Measurements from ENCODE around the gene UBE4A. TPM values are rescaled to one million over a fixed set of nuclear protein-coding genes. Genes with fewer than 3 reads are reported as not detected.

Gene UBE4A
- total and polyA plus RNA-seq, 8 donors = 3.5 to 68.8 (median 25.7) TPM

- H3K9me3 ChIP-seq = no peaks in the 10 kb centered on the region
- TF ChIP-seq CTCF (IDR thresholded peaks at IDR 0.05) (no peak), EP300 (IDR thresholded peaks at IDR 0.05) (no peak), POLR2A (IDR thresholded peaks at IDR 0.05) (no peak), POLR2AphosphoS5 (IDR thresholded peaks at IDR 0.05) (no peak)
- H3K4me3 ChIP-seq = no peak overlapping the region
- H3K27ac ChIP-seq = peak overlapping the region in 3 of 5 donors; percentile 18 to 79 (median 76)
- 81 to 88% (median 87%) methylated on average over 4 of the region's 4 CpGs for WGBS, 5 donors
- H3K36me3 ChIP-seq = no peaks in the 10 kb centered on the region
- intact Hi-C loops (cut with DNase I; ENCODE audit: low total_unique reads) = no loop called here
- H3K4me1 ChIP-seq = peaks cover 20 to 73% (median 45%) of the 10 kb centered on the region in 4 donors
- H3K27me3 ChIP-seq = peaks cover 0 to 34% (median 0%) of the 10 kb centered on the region in 3 donors
- no peak for DNase-seq
Measured at GRCh38 chr11:118318124-118318523, 41.3 kb upstream of the UBE4A start.

- Histone ChIP-seq H3K27me3 (peaks cover 0 to 28% (median 0%) of the 10 kb centered on the region in 3 donors), H3K4me1 (peaks cover 20 to 69% (median 45%) of the 10 kb centered on the region in 4 donors), H3K36me3 (no peaks in the 10 kb centered on the region), H3K4me3 (no peak overlapping the region), H3K9me3 (no peaks in the 10 kb centered on the region), H3K27ac (peak overlapping the region; percentile 27 to 79 (median 41))
- intact Hi-C loops (cut with DNase I; ENCODE audit: low total_unique reads) = no loop called here
- DNase-seq = no peak
- 79 to 86% (median 83%) methylated on average over 11 of the region's 11 CpGs for WGBS, 5 donors
- TF ChIP-seq POLR2AphosphoS5 (IDR thresholded peaks at IDR 0.05) (peak in 1 of 3 donors; percentile 10), POLR2A (IDR thresholded peaks at IDR 0.05) (no peak)
Measured at GRCh38 chr11:118318581-118319336, 40.6 kb upstream of the UBE4A start.

- 53 to 75% (median 59%) methylated on average over 1 of the region's 1 CpG for WGBS, 5 donors
- H3K4me1 ChIP-seq = peaks cover 20 to 65% (median 43%) of the 10 kb centered on the region in 4 donors
Measured at GRCh38 chr11:118319337-118319707, 40.1 kb upstream of the UBE4A start.

GRCh38 chr11:118320515-118320914 lies 38.9 kb upstream of the UBE4A start:
- no peak for TF ChIP-seq POLR2A (IDR thresholded peaks at IDR 0.05)
- no peak for TF ChIP-seq POLR2AphosphoS5 (IDR thresholded peaks at IDR 0.05)
- TF ChIP-seq EP300 (IDR thresholded peaks at IDR 0.05) = no peak
- TF ChIP-seq CTCF (IDR thresholded peaks at IDR 0.05) = no peak

More at GRCh38 chr11:118319337-118319707, 40.1 kb upstream of the UBE4A start:
- no peaks in the 10 kb centered on the region for H3K9me3 ChIP-seq
- no peak for DNase-seq
- TF ChIP-seq POLR2AphosphoS5 (IDR thresholded peaks at IDR 0.05) (no peak), EP300 (IDR thresholded peaks at IDR 0.05) (no peak), CTCF (IDR thresholded peaks at IDR 0.05) (no peak), POLR2A (IDR thresholded peaks at IDR 0.05) (no peak)
- H3K27me3 ChIP-seq = peaks cover 0 to 22% (median 0%) of the 10 kb centered on the region in 3 donors
- peak overlapping the region; percentile 27 to 79 (median 41) for H3K27ac ChIP-seq
- no peak overlapping the region for H3K4me3 ChIP-seq
- intact Hi-C loops (cut with DNase I; ENCODE audit: low total_unique reads) = no loop called here
- H3K36me3 ChIP-seq = no peaks in the 10 kb centered on the region

More at GRCh38 chr11:118320515-118320914, 38.9 kb upstream of the UBE4A start:
- Histone ChIP-seq H3K27ac (no peak overlapping the region), H3K4me1 (peaks cover 13 to 53% (median 34%) of the 10 kb centered on the region in 4 donors), H3K4me3 (no peak overlapping the region), H3K27me3 (peaks cover 0 to 13% (median 0%) of the 10 kb centered on the region in 3 donors), H3K36me3 (no peaks in the 10 kb centered on the region), H3K9me3 (no peaks in the 10 kb centered on the region)
- 83 to 97% (median 93%) methylated on average over 3 of the region's 3 CpGs for WGBS, 5 donors
- DNase-seq = no peak
- intact Hi-C loops (cut with DNase I; ENCODE audit: low total_unique reads) = no loop called here
